G401.6 (cell line): ENCODE results near the gene KRTAP10-6.
"Not testable (repeated sequence)": the region's sequence is repeated elsewhere in the genome, so short reads cannot be mapped to it uniquely, and the experiment has no call there.

Source experiments
- FAIRE-seq: peaks from 2 replicates; lab custom pipeline; 2012; peaks lifted over from hg19 to GRCh38; lab: Jason Lieb, UNC

The KRTAP10-6 gene

DNA sequence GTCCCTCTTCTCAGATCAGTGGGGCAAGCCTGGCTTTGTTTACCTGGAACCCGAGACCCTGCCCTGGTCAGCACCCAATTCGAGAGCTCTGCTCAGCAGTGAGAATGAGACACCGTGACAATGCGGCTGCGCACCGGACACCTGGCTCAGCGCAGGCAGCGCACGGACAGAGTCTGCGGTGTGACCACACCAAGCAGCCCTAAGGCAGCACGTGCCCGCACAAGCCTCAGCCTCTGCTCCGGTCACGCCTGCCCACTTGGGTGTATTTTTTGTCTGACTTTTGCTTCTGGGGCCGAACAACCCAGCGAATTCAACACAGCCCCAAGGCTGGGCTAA is 24.3 kb upstream of the KRTAP10-6 start:
- no peak for FAIRE-seq

DNA sequence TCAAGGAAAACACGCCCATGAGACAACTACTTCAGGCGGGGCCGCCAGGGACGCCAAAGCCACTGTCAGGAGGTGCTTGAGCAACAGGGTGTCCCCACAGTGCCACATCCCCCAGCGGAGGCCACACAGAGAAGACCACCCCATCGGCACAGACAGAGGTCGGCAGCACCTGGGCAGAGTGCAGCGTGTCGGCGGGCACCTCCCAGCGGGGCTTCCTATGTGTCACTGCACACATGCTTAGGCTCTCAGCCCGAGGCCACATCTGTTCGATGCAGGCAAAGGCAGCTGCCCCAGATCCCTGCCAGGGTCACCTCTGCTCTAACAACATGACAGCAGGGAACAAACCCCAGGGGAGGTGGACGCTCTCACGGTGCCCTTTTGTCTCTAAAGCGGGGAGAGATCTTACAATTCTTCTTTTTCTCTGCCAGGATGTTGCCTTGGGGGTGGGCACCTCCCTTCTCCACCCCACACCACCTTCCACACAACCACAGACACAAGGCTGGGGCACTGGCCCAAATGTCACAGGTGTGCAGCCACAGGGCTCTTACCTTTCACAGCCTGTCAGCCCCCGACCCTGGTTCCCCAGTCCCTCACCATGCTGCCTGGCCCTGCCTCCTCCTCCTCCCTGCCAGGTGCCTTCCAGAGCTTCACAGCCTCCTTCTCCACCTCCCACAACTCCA is 23.7 kb upstream of the KRTAP10-6 start:
- no peak for FAIRE-seq

GRCh38 chr21:44615466-44615865 is 23.2 kb upstream of the KRTAP10-6 start:
- no peak for FAIRE-seq

DNA sequence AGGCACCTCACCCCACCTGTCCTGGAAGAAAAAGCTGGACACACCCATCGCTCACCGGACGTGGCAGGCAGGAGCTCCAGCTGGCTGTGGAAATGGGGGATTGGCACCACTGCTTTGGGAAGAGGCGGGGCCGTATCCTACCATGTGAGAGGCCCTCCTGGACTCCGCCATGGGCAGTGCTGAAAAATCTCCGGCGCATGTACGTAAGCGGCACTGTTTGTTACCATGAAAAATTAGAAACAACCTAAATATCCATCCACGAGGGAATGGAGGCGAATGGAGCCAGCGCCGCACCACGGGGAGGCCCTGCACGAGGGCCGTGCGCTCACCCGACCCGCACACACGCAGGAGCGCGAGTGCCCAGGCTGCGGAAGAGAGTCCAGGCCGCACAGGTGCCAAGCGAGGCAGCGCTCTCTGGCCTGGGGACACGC is 22.7 kb upstream of the KRTAP10-6 start:
- no peak for FAIRE-seq

GRCh38 chr21:44614161-44614631 is 21.9 kb upstream of the KRTAP10-6 start:
- FAIRE-seq, result no peak

- FAIRE-seq, result no peak
Observed at GRCh38 chr21:44613386-44614155, 21.3 kb upstream of the KRTAP10-6 start.

GRCh38 chr21:44612669-44613229 is 20.4 kb upstream of the KRTAP10-6 start:
- no peak for FAIRE-seq

- FAIRE-seq, result no peak
Observed at GRCh38 chr21:44612029-44612486, 19.8 kb upstream of the KRTAP10-6 start, which contains the start of gene KRTAP10-8. KRTAP10-8 (plus strand) TSS chr21:44612079; CDS start chr21:44612101, 22 bp downstream.

DNA sequence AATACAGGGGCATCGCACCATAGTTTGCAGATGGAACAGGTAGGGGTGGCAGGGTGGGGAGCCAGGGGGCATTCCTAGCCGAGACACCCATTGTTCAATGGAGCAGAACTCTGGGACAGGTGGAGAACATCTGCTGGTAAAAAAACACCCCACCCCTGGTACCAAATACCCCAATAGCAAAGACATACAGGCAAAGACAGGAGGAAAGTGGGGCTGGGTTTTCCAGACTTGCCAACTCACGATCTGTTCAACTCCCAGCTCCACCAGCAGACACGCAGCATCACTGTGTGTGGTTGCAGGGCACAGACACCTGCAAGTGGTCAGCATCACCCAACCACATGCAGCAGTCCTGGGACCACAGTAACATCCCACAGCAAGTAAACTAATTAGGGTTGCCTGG is 19.2 kb upstream of the KRTAP10-6 start:
- no peak for FAIRE-seq

DNA sequence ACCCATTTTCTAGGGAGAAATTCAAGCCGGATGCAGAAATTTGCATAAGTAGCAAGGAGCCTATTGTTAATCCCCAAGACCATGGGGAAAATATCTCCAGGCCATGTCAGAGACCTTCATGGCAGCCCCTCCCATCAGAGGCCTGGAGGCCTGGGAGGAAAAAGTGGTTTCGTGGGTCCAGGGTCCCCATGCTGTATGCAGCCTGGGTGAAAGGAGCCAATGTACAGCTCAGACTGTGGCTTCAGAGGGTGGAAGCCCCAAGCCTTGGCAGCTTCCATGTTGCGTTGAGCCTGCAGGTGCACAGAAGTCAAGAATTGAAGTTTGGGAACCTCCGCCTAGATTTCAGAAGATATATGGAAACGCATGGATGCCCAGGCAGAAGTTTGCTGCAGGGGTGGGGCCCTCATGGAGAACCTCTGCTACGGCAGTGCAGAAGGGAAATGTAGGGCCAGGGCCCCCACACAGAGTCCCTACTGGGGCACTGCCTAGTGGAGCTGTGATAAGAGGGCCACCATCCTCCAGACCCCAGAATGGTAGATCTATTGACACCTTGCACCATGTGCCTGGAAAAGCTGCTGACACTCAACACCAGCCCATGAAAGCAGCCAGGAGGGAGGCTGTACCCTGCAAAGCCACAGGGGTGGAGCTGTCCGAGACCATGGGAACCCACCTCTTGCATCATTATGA is 18.0 kb upstream of the KRTAP10-6 start:
- FAIRE-seq, result not testable (repeated sequence)

GRCh38 chr21:44609193-44609592 is 16.9 kb upstream of the KRTAP10-6 start:
- no peak for FAIRE-seq

- no peak for FAIRE-seq
Observed at GRCh38 chr21:44606495-44606894, 14.2 kb upstream of the KRTAP10-6 start.

DNA sequence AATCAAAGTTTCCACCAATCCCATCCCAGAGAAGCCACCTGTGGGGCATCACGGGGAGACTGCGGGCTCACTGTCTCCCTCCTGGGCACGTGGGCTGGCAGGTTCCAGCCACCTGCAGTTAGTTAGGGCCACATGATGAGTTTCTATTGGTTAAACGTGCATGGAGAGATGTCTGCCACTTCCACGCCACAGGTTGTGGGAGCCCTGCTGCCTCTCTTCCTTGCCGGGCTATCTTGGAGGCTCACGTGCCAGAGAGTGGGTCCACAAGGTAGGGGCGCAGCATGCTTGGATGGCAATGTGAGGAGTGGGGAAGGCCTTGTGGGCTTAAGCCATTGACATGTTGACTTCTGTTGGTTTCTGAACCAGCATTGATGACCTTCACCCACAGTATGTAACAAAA is 11.6 kb upstream of the KRTAP10-6 start:
- FAIRE-seq, result no peak

- no peak for FAIRE-seq
Observed at GRCh38 chr21:44603109-44603875, 11.0 kb upstream of the KRTAP10-6 start.

- FAIRE-seq, result no peak
Observed at GRCh38 chr21:44602463-44602850, 10.2 kb upstream of the KRTAP10-6 start.

DNA sequence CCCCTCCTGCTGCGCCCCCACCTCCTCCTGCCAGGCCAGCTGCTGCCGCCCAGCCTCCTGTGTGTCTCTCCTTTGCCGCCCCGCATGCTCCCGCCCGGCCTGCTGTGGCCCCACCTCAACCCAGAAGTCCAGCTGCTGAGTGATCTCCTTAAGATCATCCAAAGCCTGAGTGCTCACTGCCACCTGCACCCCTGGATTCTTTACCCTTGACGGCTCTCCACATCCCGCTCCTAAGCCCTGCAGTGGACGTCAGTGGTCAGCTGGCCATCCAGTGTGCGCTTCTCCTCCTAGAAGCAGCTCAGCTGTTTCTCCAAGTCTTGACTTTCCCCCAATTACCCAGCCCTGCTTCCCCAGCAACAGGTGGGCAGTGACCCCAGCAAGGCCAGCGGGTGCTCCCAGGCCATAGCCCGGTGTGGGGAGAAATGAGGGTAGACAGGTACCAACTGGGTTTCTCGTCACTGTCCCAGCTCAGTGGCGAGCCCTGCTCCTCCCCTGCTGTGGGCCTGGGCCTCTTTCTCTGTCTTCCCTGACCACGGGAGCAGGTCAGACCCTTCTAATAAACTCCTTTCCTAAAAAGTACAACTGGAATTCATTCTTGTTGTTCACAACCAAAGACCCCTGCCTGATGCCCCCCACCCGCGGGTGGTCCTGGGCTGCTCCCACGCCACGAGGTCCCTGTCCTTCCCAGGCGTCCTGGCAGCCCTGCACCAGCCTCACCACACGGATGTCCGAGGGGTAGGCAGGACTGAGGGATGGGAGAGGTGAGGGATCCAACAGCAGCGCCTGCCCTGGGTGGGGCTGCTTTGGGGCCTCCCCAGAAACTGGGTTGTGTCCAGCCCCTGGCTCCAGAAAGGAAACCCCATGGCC is 9.5 kb upstream of the KRTAP10-6 start:
- FAIRE-seq, result no peak

DNA sequence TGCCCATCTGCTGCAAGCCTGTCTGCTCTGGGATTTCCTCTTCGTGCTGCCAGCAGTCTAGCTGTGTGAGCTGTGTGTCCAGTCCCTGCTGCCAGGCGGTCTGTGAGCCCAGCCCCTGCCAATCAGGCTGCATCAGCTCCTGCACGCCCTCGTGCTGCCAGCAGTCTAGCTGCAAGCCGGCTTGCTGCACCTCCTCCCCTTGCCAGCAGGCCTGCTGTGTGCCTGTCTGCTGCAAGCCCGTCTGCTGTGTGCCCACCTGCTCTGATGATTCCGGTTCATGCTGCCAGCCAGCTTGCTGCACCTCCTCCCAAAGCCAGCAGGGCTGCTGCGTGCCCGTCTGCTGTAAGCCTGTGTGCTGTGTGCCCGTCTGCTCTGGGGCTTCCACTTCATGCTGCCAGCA is 8.8 kb upstream of the KRTAP10-6 start:
- not testable (repeated sequence) for FAIRE-seq

DNA sequence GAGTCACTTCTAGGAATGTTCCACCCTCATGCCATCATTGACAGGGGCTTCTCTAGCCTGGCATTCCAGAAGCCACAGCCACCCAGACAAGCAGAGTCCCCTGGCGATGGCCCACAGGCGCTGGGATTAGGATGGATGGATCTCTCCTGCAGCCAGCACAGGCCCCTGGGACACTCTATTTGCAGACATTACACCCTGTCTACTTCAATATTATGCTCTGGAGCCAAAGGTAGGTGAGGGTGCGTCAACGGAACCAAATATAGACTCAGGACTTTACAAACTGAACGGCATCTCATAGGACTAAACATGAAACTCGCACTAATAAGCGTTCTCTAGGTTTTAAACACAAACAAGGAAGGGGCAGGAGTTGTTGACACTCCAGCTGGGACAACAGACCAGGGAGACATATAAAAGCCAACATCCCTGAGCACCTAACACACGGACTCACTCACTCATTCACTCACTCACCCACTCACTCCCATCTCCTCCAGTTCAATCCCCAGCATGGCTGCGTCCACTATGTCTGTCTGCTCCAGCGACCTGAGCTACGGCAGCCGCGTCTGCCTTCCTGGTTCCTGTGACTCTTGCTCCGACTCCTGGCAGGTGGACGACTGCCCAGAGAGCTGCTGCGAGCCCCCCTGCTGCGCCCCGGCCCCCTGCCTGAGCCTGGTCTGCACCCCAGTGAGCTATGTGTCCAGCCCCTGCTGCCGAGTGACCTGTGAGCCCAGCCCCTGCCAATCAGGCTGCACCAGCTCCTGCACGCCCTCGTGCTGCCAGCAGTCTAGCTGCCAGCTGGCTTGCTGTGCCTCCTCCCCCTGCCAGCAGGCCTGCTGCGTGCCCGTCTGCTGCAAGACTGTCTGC is 8.0 kb upstream of the KRTAP10-6 start, which contains the start of gene KRTAP10-7:
Gene KRTAP10-7 (plus strand): TSS at position 480 of the 861 bp plus-strand sequence. CDS start 25 bp downstream, at position 505.
- not testable (repeated sequence) for FAIRE-seq

DNA sequence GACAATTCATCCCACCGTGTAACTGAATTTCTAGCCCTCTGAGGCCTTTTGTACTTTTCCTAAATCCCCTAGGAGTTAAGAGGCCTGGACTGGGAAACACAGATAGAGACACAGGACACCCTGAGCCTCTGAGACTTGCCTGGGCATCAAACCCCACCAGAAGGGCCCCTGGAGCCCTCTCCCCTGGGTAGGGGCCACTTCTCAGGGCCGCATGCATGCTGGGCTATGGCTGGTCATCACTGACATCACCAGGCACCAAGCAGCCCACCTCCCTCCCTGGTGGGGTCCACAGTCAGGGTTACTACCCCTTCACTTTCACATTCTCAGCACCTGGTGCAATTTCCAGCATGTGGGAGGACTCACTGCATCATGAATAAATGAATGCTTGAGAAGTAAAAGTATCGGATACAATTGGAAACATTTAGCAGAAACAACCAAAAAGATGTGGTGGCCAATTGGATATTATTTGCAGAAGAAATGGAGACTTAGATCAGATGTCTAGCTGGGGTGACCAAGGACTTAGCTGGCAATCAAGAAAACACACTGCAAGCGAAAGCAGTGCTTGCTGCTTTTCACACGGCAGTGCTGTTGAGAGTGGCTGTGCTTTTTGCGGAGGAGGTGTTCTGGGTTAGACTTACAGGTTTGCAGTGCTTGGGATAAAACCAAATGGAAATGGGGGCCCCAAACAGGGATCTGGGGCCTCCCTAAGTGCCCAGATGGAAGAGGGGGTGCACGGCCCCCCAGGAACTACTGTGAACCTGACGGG is 7.1 kb upstream of the KRTAP10-6 start:
- no peak for FAIRE-seq
